GM21367 (cell line): Measurements from ENCODE around the gene FBXO45.
"Not testable (repeated sequence)": the region's sequence is repeated elsewhere in the genome, so short reads cannot be mapped to it uniquely, and the experiment has no call there.

ENCODE experiments used
- ATAC-seq: cut with Tn5 transposase; IDR thresholded peaks from one replicate; pipeline ENCODE4 v1.9.1; 2021; ENCODE audit not compliant: unreplicated experiment

The FBXO45 gene

DNA sequence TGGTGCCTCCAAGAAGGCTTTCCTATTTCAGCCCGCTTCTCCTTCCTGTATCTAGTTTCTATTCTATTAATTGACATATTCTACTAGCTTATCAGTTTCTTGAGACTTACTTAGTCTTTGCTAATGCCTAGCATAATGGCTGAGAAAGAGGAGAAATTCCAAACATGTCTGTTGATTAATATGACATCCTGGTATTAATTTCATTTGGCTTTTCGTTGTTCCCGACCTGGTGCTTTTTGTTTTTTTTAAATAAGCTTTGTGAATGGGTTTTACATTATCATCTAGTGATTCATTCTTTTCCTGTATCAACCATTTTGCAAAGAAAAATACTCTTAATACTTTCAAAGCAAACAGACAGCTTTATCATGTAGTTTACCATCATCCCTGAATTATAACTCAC is 13.2 kb upstream of the FBXO45 start:
- no peak for ATAC-seq

GRCh38 chr3:196557236-196557635 is 11.2 kb upstream of the FBXO45 start:
- no peak for ATAC-seq

DNA sequence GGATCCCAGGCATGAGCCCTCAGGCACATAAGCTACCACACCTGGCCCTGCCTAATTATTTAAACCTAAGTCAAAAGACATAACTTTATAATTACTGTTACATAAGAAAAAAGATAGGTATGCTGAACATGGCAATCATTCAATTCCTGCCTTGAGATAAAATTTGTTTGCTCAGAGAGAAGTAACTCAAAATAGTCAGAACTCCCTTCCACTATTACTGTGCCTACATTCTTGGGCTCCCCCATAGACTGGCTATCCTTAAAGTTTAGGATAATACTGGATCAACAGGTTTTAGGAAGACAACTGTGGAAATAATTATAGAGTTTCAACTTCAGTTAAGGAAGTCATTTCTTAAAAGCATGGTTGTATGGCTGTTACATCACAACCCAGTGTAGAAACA is 10.0 kb upstream of the FBXO45 start:
- no peak for ATAC-seq

DNA sequence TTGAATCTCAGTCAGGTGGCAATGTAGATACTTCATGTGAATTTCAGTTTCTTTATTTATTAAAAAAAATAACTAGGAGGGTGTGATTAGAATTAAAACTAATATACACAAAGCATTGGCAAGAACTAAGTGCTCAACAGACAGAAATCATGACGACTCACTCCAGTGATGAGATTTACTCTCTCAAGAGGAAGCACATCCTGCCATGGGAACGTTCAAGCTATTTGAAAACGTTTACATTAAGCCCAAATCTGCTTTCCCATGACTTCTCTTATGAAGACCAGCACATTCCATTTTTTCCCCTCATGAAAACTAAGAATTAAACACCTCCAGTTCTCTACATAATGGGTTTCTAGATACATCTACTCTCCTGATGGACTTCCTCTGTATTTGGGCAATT is 8.6 kb upstream of the FBXO45 start:
- no peak for ATAC-seq

DNA sequence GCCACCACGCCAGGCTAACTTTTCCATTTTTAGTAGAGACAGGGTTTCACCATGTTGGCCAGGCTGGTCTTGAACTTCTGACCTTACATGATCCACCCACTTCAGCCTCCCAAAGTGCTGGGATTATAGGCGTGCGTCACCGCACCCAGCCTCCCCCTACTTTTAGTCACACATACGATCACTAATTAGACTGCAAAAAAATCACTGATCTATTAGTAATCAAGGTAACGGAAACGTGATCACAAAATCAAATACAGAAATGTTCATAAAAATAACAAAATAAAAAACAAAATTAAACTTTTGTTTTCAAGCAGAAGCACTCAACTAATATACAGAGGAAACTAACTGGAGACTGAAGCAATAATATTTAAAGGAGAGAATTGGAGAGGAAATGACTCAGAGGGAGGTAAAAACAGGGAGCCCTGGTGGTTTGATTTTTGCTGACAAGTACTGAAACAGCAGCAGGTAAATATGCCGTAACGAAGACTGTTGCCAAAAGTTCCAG is 4.7 kb upstream of the FBXO45 start:
- ATAC-seq = no peak

DNA sequence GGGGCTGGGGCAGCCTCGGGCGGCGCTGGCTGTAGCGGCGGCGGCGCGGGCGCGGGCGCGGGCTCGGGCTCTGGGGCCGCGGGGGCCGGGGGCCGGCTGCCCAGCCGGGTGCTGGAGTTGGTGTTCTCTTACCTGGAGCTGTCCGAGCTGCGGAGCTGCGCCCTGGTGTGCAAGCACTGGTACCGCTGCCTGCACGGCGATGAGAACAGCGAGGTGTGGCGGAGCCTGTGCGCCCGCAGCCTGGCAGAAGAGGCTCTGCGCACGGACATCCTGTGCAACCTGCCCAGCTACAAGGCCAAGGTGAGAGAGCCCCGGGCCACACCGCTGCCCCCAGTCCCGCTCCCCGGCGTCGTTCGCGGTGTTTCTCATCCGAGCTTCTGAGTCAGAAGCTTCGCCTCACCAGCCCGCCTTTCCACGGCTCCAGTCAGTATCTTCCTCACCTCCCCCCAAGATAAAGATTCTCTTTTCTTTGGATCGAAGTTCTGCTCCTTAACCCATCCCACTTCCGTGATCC is 600 bp downstream of the FBXO45 start:
- peak; percentile 29 for ATAC-seq

DNA sequence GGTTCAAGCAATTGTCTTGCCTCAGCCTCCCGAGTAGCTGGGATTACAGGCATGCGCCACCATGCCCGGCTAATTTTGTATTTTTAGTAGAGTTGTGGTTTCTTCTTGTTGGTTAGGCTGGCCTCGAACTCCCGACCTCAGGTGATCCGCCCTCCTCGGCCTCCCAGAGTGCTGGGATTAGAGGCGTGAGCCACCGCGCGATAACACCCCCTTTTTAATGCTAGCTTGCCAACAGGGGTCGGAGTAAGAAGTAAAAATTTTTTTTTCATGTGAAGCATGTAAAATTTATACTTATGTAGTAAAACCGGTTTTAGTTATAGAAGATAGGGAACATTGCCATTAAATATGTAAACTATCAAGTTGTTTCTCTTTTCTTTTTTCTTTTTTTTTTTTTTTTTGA is 1.9 kb downstream of the FBXO45 start:
- not testable (repeated sequence) for ATAC-seq

DNA sequence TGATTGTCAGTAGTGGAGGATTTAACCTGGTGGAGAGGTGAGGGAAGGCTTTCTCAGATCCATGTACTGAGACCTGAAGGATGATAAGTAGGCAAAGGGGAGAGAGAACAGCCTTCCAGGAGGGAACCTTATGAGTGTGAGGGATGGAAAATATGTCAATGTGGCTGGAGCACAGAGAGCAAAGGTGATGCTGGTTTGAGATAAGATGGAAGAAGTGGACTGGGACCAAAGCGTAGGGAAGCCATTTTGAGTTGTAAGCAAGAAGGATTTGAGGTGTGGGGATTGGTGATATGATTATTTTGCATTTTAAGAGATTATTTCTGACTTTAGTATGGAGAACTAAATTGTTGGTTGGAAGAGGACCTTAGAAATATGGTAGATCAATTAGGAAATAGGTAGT is 3.9 kb downstream of the FBXO45 start:
- no peak for ATAC-seq

DNA sequence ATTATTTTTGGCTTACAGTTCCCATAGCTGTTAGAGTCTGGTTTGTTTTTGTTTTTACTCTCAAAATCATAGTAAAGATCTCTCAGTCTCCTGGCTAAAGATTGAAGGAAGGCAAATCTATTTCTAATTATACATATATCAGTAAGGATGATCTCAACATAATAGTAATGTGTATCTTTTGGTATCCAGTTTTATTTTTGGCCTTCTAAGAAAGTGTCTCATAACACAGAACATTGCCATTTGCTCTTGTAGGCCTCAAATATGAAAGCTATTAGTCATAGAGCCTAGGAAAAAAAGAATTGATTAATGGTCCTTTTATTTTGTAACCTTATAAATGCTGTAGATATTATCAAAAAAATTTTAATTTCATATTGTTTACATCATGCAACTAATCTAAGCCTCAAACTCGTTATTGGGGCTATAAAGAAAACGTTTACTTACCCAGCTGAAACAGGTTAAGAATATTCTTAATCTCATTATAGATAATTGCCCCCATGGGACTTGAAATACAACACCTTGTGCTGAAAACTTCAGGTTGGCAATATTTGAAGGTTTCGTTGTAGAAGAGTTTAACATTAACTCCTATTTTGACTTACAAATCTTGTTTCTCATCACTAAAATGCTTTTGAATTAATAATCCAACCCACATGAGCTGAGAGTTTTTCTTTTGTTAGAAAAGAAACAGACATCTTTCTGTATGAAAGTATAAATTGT is 16.7 kb downstream of the FBXO45 start:
- ATAC-seq = no peak

- no peak for ATAC-seq
Observed at GRCh38 chr3:196590279-196590678, 21.8 kb downstream of the FBXO45 start.

DNA sequence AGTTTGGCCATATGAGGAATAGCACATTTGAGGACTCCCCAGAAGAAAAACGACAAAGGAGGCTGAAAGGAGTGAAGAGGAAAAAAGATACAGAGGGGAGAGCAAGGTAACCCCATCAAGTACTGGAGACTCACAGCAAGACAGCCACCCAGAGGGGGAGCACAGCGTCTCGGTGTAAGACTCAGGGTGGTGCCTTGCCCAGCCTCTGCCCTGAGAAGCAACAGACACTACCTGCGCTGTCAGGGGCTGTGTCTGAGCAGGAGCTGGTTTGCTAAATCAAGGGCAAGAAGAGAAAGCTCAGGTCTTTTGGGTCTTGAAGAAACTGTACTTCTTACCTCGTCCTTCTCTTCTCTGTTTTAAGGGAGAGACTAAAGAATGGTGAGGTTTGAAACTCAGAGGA is 27.9 kb downstream of the FBXO45 start:
- no peak for ATAC-seq

DNA sequence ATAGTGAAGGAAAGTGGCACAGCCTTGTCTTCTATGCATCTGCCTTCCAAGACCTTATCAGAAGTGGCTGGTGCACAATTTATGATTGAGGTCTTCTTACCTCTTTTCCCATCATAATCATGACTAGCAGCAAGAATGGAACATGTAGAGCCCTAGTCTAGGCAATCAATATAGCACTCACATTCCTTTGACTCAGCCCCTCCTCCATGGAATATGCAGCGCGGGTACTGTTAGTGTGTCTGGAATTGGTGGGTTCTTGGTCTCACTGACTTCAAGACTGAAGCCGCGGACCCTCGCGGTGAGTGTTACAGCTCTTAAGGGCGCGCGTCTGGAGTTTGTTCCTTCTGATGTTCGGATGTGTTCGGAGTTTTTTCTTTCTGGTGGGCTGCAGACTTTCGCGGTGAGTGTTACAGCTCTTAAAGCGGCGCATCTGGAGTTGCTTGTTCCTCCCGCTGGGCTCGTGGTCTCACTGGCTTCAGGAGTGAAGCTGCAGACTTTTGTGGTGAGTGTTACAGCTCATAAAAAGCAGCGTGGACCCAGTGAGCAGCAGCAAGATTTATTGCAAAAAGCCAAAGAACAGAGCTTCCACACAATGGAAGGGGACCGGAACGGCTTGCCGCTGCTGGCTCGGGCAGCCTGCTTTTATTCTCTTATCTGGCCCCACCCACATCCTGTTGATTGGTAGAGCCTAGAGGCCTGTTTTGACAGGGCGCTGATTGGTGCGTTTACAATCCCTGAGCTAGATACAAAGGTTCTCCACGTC is 29.7 kb downstream of the FBXO45 start:
- ATAC-seq = not testable (repeated sequence)

- no peak for ATAC-seq
Observed at GRCh38 chr3:196599734-196600128, 31.3 kb downstream of the FBXO45 start.

- ATAC-seq = no peak
Observed at GRCh38 chr3:196600359-196600758, 31.9 kb downstream of the FBXO45 start.

GRCh38 chr3:196602673-196603072 is 34.2 kb downstream of the FBXO45 start:
- no peak for ATAC-seq

DNA sequence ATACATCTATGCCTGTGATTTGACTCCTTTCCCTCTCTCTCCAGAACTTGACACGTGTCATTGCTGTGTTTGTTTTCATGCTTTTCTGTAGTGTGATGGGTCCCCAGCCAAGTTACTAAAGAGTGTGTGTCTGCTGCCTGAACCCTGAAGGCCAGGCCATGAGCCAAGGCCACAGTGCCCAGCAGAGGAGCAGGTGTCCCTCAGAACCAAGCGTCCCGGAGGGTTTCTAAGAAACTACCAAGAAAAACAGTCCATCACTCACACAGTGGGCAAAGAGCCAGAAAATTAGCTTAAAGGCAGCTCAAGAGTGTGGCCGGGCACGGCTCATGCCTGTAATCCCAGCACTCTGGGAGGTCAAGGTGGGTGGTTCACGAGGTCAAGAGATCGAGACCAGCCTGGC is 35.2 kb downstream of the FBXO45 start:
- ATAC-seq = no peak

- no peak for ATAC-seq
Observed at GRCh38 chr3:196604548-196604947, 36.1 kb downstream of the FBXO45 start.

GRCh38 chr3:196608693-196609092 is 40.2 kb downstream of the FBXO45 start:
- ATAC-seq = no peak

GRCh38 chr3:196609343-196609775 is 40.9 kb downstream of the FBXO45 start:
- ATAC-seq = peak; percentile 74

GRCh38 chr3:196609805-196610515 is 41.5 kb downstream of the FBXO45 start:
- ATAC-seq = no peak

- ATAC-seq = no peak
Observed at GRCh38 chr3:196611761-196612483, 43.5 kb downstream of the FBXO45 start.
